ENCODE results near the gene ORC6.

Gene ORC6

DNA sequence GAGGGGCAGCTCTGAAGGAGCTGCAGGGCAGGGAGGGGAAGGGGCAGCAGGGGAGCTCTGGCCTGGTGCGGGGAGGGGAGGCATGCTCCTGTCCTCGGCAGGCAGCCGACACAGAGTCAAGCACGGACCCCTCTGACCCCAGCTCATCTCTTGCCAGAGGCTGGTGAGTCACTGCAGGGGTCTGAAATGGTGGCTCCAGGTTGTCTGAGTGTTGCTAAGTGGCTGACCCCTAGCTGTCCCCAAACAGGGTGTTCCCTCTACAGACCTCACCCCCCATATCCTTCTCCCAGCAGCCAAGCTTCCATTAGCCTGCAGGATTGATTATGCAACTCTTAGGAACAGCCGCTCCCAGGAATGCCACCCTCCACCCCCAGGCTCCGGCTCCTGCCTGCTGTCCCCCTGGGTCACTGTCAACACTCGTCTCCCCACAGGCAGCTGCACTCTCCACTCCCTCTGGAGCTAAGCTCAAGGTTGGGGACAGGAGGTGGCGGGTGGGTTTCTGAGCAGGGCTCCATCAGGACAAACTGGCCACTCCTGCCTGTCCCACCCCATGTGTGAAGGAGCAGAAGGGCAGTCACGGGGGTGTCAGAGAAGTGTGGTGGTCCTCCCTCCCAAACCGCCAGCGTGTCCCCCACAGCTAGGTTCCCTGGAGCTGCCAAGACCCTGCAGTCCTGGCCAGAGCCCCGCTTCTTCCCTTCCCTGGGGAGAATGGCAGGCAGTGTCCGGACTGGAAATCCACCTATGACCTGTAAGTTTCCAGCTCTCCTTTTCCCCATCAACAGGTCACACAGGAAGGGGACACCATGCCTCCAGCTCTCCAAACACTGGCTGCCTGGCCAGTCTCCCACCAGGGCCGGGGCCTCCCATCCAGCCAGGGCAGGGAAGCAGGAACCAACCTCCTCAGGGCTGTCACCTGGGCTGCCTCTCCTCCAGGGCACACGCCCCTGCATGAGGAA lies 57.6 kb downstream of the ORC6 start:
- Histone ChIP-seq H3K27me3 (replicated peaks; ENCODE audit: control insufficient read depth, insufficient read depth, low read length) (no peaks in the 10 kb centered on the region), H3K36me3 (ENCODE audit: control insufficient read depth, insufficient read depth, low read length) (no peaks in the 10 kb centered on the region), H3K4me3 (replicated peaks; ENCODE audit: low read depth, low read length) (no peak overlapping the region)
- TF ChIP-seq, protein P1, sequence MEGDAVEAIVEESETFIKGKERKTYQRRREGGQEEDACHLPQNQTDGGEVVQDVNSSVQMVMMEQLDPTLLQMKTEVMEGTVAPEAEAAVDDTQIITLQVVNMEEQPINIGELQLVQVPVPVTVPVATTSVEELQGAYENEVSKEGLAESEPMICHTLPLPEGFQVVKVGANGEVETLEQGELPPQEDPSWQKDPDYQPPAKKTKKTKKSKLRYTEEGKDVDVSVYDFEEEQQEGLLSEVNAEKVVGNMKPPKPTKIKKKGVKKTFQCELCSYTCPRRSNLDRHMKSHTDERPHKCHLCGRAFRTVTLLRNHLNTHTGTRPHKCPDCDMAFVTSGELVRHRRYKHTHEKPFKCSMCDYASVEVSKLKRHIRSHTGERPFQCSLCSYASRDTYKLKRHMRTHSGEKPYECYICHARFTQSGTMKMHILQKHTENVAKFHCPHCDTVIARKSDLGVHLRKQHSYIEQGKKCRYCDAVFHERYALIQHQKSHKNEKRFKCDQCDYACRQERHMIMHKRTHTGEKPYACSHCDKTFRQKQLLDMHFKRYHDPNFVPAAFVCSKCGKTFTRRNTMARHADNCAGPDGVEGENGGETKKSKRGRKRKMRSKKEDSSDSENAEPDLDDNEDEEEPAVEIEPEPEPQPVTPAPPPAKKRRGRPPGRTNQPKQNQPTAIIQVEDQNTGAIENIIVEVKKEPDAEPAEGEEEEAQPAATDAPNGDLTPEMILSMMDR (IDR thresholded peaks at IDR 0.05; ENCODE audit: insufficient read depth, low read length, poor library complexity, severe bottlenecking), result no peak
- DNase-seq (ENCODE audit: extremely low read depth, insufficient read length), result no peak

All from GM06990 (cell line).